Subcutaneous abdominal adipose tissue (tissue), 5 donors: ENCODE results near the gene ASTN2.

ENCODE experiments used
- H3K27ac ChIP-seq: one replicate; pipeline ENCODE4 v1.7.0; 2013; ENCODE audit warnings: low read depth, mild to moderate bottlenecking, inconsistent platforms, low read length, moderate library complexity
- H3K27me3 ChIP-seq, 5 donors: one replicate each; pipeline ENCODE4 v1.7.0; 2013; ENCODE audit warnings: low read length in 5 of 5, inconsistent platforms in 1 of 5; ENCODE audit not compliant: control insufficient read depth in 5 of 5, insufficient read depth in 4 of 5
- H3K36me3 ChIP-seq, 5 donors: one replicate each; pipeline ENCODE4 v1.7.0; 2013; ENCODE audit warnings: low read length in 5 of 5; ENCODE audit not compliant: control insufficient read depth in 5 of 5, insufficient read depth in 5 of 5
- H3K4me1 ChIP-seq, 5 donors: one replicate each; pipeline ENCODE4 v1.7.0; 2013; ENCODE audit warnings: low read length in 5 of 5, mild to moderate bottlenecking in 3 of 5, moderate library complexity in 1 of 5; ENCODE audit not compliant: control insufficient read depth in 5 of 5, insufficient read depth in 5 of 5
- H3K4me3 ChIP-seq, 5 donors: one replicate each; pipeline ENCODE4 v1.7.0; 2013; ENCODE audit warnings: low read length in 5 of 5, low read depth in 1 of 5
- H3K9ac ChIP-seq, 5 donors: one replicate each; pipeline ENCODE4 v1.7.0; 2013; ENCODE audit warnings: low read length in 5 of 5, mild to moderate bottlenecking in 4 of 5, moderate library complexity in 3 of 5
- H3K9me3 ChIP-seq, 5 donors: one replicate each; pipeline ENCODE4 v1.7.0; 2013; ENCODE audit warnings: low read length in 5 of 5; ENCODE audit not compliant: control insufficient read depth in 5 of 5
- donor health status: healthy.
- donor health status: healthy.
- donor health status: healthy.
- donor health status: healthy.
- donor health status: healthy.

ASTN2 gene

GRCh38 chr9:116430849-116431248, 984.0 kb downstream of the ASTN2 start:
- Histone ChIP-seq H3K27me3 (no peaks in the 10 kb centered on the region), H3K27ac (no peak overlapping the region), H3K36me3 (no peaks in the 10 kb centered on the region), H3K4me1 (no peaks in the 10 kb centered on the region), H3K4me3 (no peak overlapping the region), H3K9ac (no peak overlapping the region), H3K9me3 (no peaks in the 10 kb centered on the region)

GRCh38 chr9:116425244-116425643, 989.6 kb downstream of the ASTN2 start:
- H3K9ac ChIP-seq, result no peak overlapping the region
- H3K4me1 ChIP-seq, result no peaks in the 10 kb centered on the region
- no peaks in the 10 kb centered on the region for H3K9me3 ChIP-seq
- H3K36me3 ChIP-seq, result peaks cover 0 to 7% (median 0%) of the 10 kb centered on the region in 5 donors
- no peaks in the 10 kb centered on the region for H3K27me3 ChIP-seq
- no peak overlapping the region for H3K4me3 ChIP-seq
- no peak overlapping the region for H3K27ac ChIP-seq

GRCh38 chr9:116423149-116423548, 991.7 kb downstream of the ASTN2 start:
- Histone ChIP-seq H3K27ac (no peak overlapping the region), H3K36me3 (peaks cover 0 to 7% (median 3%) of the 10 kb centered on the region in 5 donors), H3K4me3 (no peak overlapping the region), H3K27me3 (no peaks in the 10 kb centered on the region), H3K9me3 (no peaks in the 10 kb centered on the region), H3K4me1 (no peaks in the 10 kb centered on the region), H3K9ac (no peak overlapping the region)

- no peak overlapping the region for H3K9ac ChIP-seq
- H3K36me3 ChIP-seq, result peaks cover 0 to 7% (median 3%) of the 10 kb centered on the region in 5 donors
- H3K27ac ChIP-seq, result no peak overlapping the region
- no peak overlapping the region for H3K4me3 ChIP-seq
- no peaks in the 10 kb centered on the region for H3K9me3 ChIP-seq
- H3K4me1 ChIP-seq, result no peaks in the 10 kb centered on the region
- H3K27me3 ChIP-seq, result no peaks in the 10 kb centered on the region
Observed at GRCh38 chr9:116422119-116422979, 992.5 kb downstream of the ASTN2 start.

GRCh38 chr9:116420993-116421538, 993.8 kb downstream of the ASTN2 start:
- H3K4me1 ChIP-seq, result no peaks in the 10 kb centered on the region
- H3K27me3 ChIP-seq, result no peaks in the 10 kb centered on the region
- H3K36me3 ChIP-seq, result peaks cover 0 to 7% (median 3%) of the 10 kb centered on the region in 5 donors
- no peaks in the 10 kb centered on the region for H3K9me3 ChIP-seq
- H3K9ac ChIP-seq, result no peak overlapping the region
- no peak overlapping the region for H3K4me3 ChIP-seq
- H3K27ac ChIP-seq, result no peak overlapping the region

GRCh38 chr9:116419181-116419580, 995.7 kb downstream of the ASTN2 start:
- H3K27ac ChIP-seq, result no peak overlapping the region
- H3K9ac ChIP-seq, result no peak overlapping the region
- peaks cover 0 to 5% (median 0%) of the 10 kb centered on the region in 5 donors for H3K36me3 ChIP-seq
- H3K4me1 ChIP-seq, result no peaks in the 10 kb centered on the region
- H3K9me3 ChIP-seq, result no peaks in the 10 kb centered on the region
- H3K27me3 ChIP-seq, result no peaks in the 10 kb centered on the region
- H3K4me3 ChIP-seq, result no peak overlapping the region

GRCh38 chr9:116417464-116417863, 997.4 kb downstream of the ASTN2 start:
- H3K4me1 ChIP-seq, result no peaks in the 10 kb centered on the region
- H3K9me3 ChIP-seq, result no peaks in the 10 kb centered on the region
- no peak overlapping the region for H3K27ac ChIP-seq
- no peak overlapping the region for H3K4me3 ChIP-seq
- no peaks in the 10 kb centered on the region for H3K27me3 ChIP-seq
- H3K36me3 ChIP-seq, result peaks cover 0 to 5% (median 0%) of the 10 kb centered on the region in 5 donors
- H3K9ac ChIP-seq, result no peak overlapping the region

- Histone ChIP-seq H3K9ac (no peak overlapping the region), H3K27ac (no peak overlapping the region), H3K9me3 (no peaks in the 10 kb centered on the region), H3K36me3 (peaks cover 0 to 5% (median 0%) of the 10 kb centered on the region in 5 donors), H3K4me3 (no peak overlapping the region), H3K27me3 (no peaks in the 10 kb centered on the region), H3K4me1 (no peaks in the 10 kb centered on the region)
Observed at GRCh38 chr9:116416421-116416820, 998.4 kb downstream of the ASTN2 start.

GRCh38 chr9:116414374-116414773, 1000.5 kb downstream of the ASTN2 start:
- Histone ChIP-seq H3K36me3 (peaks cover 0 to 5% (median 0%) of the 10 kb centered on the region in 5 donors), H3K9ac (no peak overlapping the region), H3K4me3 (no peak overlapping the region), H3K9me3 (no peaks in the 10 kb centered on the region), H3K27me3 (no peaks in the 10 kb centered on the region), H3K4me1 (no peaks in the 10 kb centered on the region), H3K27ac (no peak overlapping the region)

GRCh38 chr9:116411506-116411905, 1003.4 kb downstream of the ASTN2 start:
- Histone ChIP-seq H3K36me3 (no peaks in the 10 kb centered on the region), H3K27me3 (no peaks in the 10 kb centered on the region), H3K4me3 (no peak overlapping the region), H3K9me3 (no peaks in the 10 kb centered on the region), H3K9ac (no peak overlapping the region), H3K4me1 (no peaks in the 10 kb centered on the region), H3K27ac (no peak overlapping the region)
